Measurements from ENCODE around the gene POLE.
A peak's percentile ranks its signal among the peaks of the same experiment; 100 is the strongest.
"Not testable (repeated sequence)": the region's sequence is repeated elsewhere in the genome, so short reads cannot be mapped to it uniquely, and the experiment has no call there.

The POLE gene

DNA sequence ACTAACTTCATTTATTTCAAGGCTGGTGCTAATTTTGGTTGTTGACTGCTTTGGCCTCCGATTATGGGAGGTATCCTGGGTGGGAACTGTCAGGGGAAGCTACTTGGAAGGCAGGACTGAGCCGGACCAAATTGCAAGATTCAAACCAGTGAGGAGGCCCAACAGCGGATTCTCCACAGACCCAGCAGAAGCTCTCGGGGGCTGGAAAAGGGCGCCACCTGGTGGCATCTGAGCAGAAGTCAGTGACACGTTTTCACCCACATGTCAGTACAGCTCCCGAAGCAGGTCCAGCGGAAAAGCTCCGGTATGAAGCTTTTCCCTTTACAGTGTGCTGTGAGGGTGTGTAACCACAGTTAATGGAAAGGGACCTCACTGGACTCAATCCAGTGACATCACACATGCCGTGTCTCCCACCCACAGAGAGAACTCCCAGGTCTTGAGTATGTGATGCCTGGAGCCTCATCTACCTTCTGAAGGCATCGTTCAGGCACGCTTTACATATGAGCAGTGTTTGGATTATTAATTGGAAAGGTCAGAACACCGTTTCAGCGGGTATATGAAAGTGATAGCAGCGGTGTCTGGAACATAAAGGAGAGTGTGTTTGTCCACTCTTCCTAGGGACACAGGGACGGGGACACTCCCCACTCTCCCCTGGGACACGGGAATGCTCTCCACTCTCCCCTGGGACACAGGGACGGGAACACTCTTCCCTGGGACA is 72.1 kb downstream of the POLE start:
- DNase-seq (ENCODE audit: low read depth, low spot score) = peak; percentile 65

DNA sequence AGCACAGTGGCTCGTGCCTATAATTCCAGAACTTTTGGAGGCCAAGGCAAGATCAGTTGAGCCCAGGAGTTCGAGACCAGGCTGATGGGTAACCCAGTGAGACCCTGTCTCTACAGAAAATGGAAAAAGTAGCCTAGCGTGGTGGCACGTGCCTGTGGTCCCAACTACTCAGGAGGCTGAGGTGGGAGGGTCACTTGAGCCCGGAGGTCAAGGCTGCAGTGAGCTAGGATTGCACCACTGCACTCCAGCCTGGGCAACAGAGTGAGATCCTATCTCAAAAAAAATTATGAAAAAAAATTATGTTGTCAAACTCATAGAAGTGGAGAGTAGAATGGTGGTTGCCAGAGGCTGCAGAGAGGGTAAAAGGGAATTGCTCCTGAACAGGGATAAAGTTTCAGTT is 73.1 kb downstream of the POLE start:
- DNase-seq (ENCODE audit: low read depth, low spot score) = no peak

DNA sequence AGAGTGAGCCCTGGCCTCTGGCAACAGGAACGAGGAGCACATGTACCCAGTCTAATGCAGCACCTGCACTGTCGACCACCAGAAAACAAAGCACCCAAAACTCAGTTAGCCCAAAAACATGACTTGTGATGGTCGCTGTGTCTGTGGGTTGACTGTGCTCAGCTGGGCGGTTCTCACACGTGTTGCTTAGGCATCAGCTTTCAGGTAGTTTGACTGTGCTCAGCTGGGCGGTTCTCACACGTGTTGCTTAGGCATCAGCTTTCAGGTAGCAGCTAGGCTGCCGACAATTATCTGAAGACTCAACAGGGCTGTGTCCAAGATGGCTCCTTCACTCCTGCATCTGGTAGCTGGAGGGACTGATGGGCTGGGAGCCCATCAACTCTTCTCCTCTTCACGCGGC is 75.5 kb downstream of the POLE start:
- DNase-seq (ENCODE audit: low read depth, low spot score) = no peak

DNA sequence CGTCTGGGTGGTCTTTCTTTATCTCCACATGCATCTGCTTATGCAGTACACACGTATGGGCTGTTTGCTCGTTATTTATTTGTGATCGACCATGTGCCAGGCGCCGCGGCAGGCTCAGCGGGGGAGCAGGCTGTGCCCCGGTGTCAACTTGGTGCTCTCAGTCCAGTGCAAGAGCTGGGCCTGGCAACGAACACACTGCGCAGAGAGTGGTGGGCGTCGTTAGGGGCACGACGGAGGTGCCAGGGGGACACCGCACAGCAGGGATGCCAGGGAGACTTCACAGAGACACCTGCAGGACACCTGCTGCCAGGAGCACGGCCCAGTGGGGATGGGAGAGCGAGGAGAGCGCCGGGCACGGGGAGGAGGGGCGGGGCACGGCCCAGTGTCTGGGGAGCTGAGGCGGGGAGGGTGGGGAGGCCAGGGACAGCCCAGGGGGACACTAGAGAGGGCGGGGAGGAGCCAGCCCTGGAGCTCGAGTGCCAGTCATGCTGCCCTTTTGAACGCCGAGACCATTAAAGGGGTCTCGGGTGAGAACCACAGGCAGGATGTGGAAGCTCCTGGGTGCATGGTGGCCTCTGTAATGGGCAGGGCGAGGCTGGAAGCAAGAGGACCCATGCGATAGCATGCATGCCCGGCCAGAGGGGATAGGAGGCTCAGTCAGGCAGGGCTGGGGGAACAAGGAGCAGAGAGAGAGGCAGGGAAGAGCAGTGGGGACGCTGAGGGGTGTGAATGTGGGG is 76.1 kb downstream of the POLE start:
- DNase-seq (ENCODE audit: low read depth, low spot score) = no peak

DNA sequence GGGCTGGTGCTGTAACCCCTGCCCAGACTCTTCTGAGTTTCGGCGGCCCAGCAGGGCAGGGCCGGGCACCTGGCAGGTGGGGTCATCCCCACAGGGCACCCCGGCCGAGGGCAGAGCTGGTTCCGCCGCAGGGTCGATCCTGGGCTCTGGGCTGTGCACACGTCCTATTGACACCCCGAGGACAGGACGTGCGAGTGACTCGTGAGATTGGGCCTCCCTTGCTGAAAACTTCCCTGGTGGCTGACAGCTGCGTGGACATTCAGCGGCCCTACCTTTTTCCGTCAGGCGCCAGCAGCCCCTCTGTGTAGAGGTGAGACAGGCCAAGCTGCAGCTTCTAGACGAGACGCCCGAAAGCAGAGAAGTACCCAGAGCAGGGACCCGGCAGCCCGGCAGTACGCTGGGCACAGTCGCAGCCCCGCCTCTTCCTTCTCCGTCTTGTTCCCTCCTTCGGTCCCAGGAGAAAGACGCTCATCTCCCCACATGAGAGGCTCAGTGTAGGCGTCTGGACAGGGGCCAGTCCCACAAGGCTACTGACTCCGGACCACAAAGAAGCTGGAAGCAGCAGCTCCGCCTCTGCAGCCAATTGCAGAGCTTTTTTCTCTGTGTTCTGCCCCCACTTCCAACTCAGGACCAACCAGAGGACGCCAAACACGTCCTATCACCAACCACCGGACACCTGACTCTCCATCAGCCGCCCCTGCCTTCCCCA is 76.9 kb downstream of the POLE start, which contains the start of gene LRCOL1:
Gene LRCOL1, minus strand, starts transcription at position 532 of the 709 bp plus-strand sequence. CDS start 4,331 bp downstream, outside the sequence.
- no peak for DNase-seq (ENCODE audit: low read depth, low spot score)

DNA sequence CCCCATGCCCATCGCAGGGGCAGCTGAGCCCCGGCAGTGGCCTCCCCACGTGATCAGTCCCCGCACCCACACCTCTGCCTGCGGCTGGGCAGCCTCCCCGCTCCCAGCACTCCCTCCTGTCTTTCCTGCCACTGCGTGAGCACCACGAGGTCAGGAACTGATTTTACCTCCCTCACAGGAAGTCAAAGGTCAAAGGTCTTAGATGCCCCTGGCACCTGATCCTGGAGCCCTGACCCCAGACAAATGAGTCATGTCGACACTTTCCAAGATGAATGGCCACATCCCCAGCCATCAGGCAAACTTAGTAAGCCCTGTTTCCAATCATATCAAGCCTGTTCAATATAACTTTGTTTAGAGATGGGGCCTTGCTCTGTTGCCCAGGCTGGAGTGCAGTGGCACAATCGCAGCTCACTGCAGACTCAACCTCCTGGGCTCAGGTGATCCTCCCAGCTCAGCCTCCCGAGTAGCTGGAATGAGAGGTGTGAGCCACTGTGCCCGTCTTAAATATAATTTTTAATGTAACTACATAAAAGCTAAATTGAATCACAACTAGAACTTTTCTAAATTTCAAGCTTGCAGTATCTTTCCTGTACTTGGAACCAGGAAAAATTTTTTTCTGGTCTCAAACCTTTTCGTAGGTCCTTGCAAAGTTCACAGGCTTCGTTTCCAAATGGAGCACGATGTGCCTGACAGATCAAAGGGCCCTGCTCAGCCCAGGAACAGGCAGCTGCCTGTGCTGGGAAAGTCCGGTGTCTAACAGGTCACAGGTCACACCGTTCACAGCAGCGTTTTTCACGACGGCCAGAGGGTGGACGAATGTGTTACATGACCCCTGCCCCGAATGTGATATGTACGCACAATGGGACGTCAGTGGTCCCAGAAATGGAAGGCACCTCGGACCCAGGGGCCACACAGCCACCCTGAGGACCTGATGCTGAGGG is 78.6 kb downstream of the POLE start:
- DNase-seq (ENCODE audit: low read depth, low spot score) = no peak

DNA sequence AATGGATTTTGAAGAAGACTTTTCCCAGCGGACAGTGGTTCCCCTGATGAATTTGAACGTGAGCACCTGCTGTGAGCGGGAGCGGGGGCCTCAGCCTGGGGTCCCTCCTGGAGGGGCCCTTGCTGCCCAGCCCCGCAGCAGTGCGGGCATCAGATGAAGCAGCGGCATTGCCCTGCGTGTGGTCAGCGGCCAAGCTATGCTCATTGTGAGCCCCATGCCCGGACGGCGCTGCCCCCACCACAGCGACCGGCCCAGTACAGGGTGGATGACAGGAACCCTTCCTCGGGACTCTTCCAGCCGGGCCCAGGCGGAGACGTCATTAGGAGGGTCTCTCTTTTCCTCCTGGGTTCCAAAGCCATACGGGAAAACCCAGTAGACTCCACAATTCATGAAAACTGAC is 80.2 kb downstream of the POLE start:
- no peak for DNase-seq (ENCODE audit: low read depth, low spot score)

DNA sequence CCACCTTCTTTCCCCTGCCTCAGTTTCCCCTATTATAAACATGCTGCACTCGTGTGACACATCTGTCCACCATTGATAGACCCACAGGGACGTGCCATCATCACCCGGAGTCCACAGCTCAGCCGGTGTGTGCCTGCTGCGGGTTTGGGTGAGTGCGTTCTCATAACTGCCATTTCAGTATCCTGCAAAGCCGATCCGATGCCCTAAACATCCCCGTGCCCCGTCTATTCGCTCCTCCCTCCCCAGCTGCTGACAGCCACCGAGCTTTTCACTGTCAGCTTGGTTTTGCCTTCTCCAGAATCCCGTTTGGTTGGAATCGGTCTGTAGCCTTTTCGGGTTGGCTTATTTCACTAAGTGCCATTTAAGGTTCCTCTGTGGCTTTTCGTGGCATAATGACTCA is 80.7 kb downstream of the POLE start:
- no peak for DNase-seq (ENCODE audit: low read depth, low spot score)

DNA sequence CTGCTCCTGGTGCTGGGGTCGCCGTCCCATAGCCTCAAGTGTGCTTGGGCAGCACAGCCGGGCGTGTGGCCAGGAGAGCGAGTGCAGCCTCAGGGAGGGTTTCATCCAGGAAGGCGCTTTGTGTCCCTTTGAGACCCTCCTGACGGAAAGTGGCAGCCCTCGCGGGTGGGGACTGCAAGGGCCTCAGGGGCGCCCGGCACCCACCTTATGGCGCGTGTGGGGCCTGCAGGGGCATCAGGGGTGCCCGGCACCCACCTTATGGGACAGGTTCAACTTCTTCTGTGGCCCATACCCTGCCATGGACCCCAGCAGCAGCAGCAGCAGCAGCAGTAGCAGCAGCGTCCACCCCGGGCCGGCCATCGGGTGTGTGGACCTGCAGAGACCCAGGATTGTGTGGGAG is 81.2 kb downstream of the POLE start:
- DNase-seq (ENCODE audit: low read depth, low spot score) = no peak

DNA sequence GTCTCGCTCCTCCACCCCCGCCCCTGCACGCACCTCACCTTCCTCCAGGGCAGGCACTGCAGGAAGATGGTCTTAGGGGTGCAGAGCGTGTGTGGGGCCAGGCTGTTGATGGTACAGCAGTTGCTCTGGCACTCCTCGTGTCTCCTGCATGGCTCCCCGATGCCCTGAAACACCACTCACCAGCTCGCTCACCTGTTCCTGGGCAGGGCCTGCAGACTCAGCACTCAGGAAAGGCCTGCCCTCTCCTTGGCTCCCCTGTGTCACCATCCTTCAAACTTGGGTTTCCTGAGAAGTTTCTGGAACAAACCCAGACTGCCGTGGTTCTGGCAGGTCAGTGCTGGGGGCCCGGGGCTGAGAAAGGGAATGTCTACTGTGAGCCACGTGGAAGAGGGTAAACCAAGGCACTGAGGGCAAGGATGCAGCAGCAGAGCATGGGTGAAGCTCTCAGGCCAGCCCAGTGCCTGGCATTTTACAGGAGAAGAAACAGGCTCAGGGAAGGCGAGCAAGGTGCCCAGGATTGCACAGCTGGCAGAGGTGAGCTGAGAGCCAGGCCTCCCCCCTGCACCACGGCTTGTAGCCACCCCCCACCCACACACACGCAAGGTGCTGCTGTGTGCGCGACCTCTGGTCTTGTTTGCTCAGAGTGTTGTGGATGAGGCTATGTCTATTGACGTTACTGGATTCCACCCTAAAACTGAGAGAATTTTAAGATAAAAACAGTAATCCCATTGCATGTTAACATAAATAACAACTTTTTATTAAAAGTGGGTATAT is 82.3 kb downstream of the POLE start:
- no peak for DNase-seq (ENCODE audit: low read depth, low spot score)

DNA sequence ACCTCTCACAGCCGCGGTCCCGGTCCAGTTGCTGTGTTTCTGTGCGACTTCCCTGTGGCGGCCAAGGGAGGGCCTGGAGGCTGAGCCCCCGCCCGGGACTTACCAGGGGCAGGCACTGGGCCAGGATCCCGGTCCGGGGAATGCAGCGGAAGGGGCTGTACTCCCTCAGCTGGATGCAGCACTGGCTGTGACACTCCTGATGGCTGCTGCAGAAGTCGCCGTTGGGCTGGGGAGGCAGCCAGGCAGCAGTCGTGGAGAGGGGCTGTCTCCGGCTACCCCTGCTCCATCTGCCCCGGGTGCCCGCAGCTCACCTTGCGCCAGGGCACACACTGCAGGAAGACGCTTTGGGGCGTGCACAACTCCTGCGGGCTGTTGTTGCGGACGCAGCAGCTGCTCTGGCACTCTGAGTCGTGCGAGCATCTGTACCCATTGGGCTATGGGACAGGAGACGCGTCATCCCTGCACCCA is 83.0 kb downstream of the POLE start:
- DNase-seq (ENCODE audit: low read depth, low spot score) = no peak

DNA sequence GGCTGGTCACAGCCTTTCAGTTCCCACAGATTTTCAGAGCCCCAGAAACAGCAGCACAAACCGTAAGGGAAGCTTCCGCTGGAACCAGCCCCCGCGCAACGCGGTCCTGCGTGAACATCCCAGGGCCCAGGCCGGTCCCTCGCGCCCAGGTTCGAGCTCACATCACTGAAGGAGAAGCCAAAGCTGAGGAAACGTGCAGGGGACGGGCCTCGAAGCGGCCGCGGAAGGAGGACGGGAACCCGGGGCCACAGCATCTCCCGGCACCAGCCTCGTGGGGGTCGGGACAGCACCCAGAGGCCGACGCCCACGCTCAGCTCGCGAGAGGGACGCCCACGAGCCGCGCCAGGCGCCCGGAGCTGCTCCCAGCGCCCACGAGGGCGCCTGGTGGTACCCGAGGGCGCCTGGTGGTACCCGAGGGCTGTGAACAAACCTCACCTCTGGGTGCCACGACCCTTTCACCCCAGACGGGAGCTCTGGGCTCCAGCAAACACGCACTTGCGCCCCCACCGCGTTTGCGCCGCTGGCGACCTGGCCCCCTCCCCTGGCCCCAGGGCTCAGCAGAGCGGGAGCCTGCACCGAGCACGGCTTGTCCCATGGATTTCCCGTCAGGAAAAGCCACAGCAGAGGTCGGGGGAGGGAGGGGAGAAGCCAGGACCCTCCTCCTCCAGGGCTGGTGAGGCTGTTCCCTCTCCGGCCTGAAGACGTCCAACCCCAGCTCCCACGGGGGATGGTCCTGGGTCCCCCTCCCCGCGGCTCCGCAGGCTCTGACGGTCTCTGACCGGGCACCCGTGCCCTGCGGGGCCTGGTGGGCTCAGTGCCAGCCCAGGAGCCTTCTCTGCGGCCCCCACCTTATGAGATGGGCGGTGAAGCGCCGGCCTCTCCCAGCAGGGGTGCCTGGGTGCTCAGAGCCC is 83.6 kb downstream of the POLE start:
- no peak for DNase-seq (ENCODE audit: low read depth, low spot score)

DNA sequence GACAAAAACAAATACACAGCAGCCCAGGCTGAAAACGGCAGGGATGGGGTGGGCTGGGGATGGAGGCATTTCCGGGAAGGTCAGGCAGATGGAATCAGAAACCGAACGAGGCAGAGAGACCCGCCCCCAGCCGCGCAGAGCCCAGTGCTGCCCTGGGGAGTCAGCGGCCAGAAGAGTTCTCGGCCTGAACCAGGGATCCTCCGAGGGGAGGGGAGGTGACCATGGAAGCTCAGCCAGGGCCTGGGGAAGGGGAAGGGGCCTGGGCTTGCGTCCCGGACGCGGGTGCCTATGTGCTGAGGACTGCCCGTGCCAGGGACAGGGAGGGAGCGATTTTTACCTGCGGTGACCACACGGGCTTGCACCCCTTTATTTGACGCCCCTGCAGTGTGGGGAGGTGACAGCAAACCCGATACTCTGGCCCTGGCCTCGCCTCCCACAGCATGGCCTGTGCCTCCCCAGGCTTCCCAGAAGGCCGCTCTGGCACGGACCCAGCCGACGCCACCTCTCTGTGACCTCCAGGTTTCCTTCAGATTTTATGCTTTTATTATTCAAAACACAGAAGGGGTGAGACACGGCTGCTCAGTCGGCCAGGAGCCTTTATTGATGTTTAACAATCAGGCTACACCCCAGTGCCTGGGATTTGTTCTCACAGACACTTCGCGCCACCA is 84.4 kb downstream of the POLE start:
- no peak for DNase-seq (ENCODE audit: low read depth, low spot score)

DNA sequence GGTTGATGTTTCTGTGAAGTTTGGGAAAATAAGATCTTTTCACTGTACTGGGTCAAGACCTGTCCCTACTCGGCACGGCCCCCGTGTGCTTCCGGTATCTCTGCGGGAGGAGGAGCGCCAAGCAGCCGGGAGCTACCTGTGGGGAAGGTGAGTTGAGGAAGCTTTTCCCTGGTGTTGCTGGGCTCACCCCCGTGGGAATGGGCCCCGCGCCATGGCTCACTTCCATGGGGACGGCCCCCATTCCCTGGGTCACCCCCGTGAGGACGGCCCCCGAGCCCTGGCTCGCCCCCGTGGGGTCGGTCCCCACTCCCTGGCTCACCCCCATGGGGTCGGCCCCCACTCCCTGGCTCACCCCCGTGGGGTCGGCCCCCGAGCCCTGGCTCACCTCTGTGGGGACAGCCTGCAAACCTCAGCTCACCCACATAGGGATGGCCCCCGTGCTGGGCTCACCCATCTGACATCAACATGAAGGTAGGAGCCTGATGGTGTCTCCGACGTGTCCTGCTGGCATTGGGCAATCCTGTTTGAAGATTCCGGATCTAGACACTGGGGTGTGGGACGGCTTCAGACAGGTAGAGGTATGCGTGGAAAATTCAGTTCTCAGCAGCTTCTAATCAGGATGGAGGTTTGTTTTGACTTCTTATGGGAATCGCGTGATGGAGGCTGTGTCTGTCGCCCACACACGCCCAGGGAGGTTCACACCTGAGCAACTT is 85.8 kb downstream of the POLE start:
- DNase-seq (ENCODE audit: low read depth, low spot score) = no peak

DNA sequence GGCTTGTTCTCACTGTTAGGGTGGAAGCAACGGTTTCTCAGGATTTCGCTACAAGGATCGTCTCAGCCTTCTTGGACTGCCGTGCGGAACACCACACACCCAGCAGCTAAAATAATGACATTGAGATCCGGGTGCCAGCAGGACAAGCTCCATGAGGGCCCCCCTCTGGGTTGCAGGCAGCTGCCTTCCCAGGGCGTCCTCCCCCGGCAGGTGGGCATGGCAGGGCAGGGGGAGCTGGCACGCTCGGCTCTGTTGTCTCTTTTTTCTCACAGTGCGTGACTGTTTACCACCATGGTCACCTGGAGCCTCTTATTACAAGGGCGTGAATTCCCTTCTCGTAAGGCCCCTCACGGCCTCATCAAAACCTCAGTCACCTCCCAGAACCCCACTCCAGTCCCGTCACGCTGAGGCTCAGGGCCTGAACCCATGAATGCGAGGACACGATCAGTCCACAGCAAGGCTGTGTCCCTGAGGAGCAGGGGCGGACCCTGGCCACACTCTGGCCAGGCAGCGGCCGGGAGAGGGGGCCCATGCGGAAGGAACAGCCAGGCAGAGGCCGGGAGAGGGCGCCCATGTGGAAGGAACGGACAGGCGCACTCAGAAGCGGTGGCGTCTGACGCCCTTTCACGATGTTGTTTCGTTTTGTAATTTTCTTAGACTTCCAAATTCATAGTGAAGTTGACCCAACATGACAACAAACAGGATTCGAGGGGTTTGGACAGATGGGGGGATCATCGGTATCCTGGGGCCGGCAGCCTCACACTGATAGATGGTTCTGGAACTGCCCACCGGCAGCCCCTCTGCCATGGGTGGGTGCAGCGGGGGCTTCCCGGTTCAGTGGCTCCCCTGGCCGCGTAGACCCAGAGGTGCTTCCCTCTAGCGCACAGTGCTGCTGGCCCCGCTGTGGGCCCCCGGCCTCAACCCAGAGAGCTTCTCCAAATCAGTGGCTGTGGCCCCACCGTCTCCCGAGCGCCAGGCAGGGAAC is 86.8 kb downstream of the POLE start:
- DNase-seq (ENCODE audit: low read depth, low spot score) = no peak

DNA sequence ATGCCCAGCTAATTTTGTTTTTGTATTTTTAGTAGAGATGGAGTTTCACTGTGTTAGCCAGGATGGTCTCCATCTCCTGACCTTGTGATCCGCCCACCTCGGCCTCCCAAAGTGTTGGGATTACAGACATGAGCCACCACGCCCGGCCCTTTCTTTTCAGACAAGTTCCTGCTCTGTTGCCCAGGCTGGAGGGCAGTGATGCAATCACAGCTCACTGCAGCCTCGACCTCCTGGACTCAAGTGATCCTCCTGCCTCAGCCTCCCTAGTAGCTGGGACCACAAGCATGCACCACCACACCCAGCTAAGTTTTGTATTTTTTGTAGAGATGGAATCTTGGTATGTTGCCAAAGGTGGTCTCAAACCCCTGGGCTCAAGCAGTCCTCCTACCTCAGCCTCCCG is 87.6 kb downstream of the POLE start:
- not testable (repeated sequence) for DNase-seq (ENCODE audit: low read depth, low spot score)
